Esophagus muscularis mucosa (tissue), 4 donors: ENCODE measurements around the gene KCNJ5. TPM values are rescaled to one million over a fixed set of nuclear protein-coding genes. Genes with fewer than 3 reads are reported as not detected.

Experiments used
- DNase-seq: peaks from one replicate; pipeline ENCODE4 v3.0.0-alpha.2; 2017; ENCODE audit errors: extremely low spot score
- H3K27ac ChIP-seq, 4 donors: fragments of 200-600 bp; sonication (generic); replicated peaks in 1 of 4; 1 replicate in 3 of 4; 2 replicates in 1 of 4; pipeline ENCODE4 v1.5.1; 2016 to 2019; ENCODE audit warnings: mild to moderate bottlenecking in 1 of 4
- H3K27me3 ChIP-seq, 4 donors: fragments of 200-600 bp; sonication (generic); one replicate each; pipeline versions ENCODE4 v1.5.1 to v1.6.0; 2016 to 2019
- H3K36me3 ChIP-seq, 4 donors: fragments of 200-600 bp; sonication (generic); one replicate each; pipeline ENCODE4 v1.5.1; 2016 to 2019
- H3K4me1 ChIP-seq, 4 donors: fragments of 200-600 bp; sonication (generic); one replicate each; pipeline ENCODE4 v1.5.1; 2016 to 2019
- H3K4me3 ChIP-seq, 4 donors: fragments of 200-600 bp; sonication (generic); 1 replicate in 2 of 4; 2 replicates in 2 of 4; pipeline ENCODE4 v1.5.1; 2016 to 2019; ENCODE audit warnings: mild to moderate bottlenecking in 4 of 4, moderate library complexity in 1 of 4
- H3K9me3 ChIP-seq, 4 donors: fragments of 200-600 bp; sonication (generic); 1 replicate in 3 of 4; 2 replicates in 1 of 4; pipeline ENCODE4 v1.5.1; 2016 to 2019
- CTCF ChIP-seq, 3 experiments: fragments of 200-600 bp in 2 of 3; fragments of 450-650 bp in 1 of 3; sonication (generic) in 2 of 3; IDR thresholded peaks; one replicate each; pipeline ENCODE4 v1.5.1; 2017 to 2019; ENCODE audit warnings: antibody characterized with exemption in 3 of 3, mild to moderate bottlenecking in 2 of 3, moderate library complexity in 1 of 3
- EP300 ChIP-seq: sonication (generic); formaldehyde crosslinking; IDR thresholded peaks from one replicate; pipeline ENCODE4 v1.6.1; 2017; ENCODE audit warnings: antibody characterized with exemption
- POLR2A ChIP-seq: fragments of 450-650 bp; IDR thresholded peaks from one replicate; pipeline ENCODE4 v1.6.1; 2017; ENCODE audit warnings: antibody characterized with exemption, moderate library complexity, mild to moderate bottlenecking, low read depth
- POLR2AphosphoS5 ChIP-seq, 2 donors: sonication (generic); formaldehyde crosslinking; IDR thresholded peaks; one replicate each; pipeline ENCODE4 v1.6.1; 2017; ENCODE audit warnings: antibody characterized with exemption in 2 of 2
- WGBS: methylation state at CpG from one replicate; pipeline ENCODE4 v1.1.5; 2018; 5-methylcytosine and 5-hydroxymethylcytosine counted together
- intact Hi-C: fragments of 100-400 bp; cut with DNase I; formaldehyde crosslinking; loops from one replicate; pipeline ENCODE4 v1.15.1; 2023
- total RNA-seq, 4 donors: library from RNA; depleted of rRNA; stranded (reverse); fragments of >200 nt; gene quantifications; one replicate each; pipeline versions ENCODE4 v1.1.0 to v1.2.1, GENCODE V29; 2016

KCNJ5 gene
- total RNA-seq: 1 to 10 TPM in 2 of 4 donors, under 1 TPM in 2; 0.80 to 3.8 (median 1.00) TPM

DNA sequence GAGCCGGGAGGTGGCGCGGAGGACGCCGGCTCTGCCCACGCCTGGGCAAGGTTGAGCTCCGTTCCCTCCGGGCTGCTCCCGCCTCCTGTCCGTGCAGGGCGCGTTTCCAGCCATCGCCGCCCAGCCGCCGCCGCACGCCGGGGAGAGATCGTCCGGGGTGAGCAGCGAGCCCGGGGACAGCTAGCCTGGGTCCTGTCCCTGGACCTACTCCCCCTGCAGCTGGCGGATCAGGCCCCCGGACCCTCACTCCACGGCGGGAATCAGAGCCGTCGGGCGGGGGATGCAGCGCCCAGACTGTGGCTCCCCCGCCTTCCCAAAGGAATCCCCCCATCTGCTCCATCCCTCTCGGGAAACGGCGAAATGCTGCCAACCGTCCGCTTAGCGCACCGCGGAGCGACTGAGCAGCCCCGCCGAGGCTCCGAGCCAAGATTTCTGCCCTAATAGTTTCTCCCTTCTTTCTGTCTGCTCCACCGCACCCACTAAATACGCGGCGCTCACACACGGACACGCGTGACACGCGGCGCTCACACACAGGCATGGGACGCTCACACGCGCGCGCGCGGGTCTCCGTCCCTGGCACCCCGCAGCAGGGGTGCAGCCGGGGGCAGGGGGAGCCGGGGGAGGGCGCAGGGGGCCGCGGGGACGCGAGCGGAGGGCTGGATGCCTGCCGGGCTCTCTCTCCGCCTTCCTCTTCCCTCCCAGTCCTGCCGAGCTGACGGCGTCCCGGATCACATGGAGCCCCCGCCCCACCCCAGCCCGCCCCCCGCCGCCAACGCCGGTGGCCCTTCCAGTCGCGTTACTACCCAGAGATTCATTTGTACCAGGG lies at the start of gene KCNJ5:
TSS of gene KCNJ5 (plus strand) at position 814 of the 826 bp plus-strand sequence. CDS start 19,918 bp downstream, outside the sequence.
- no peak within 1 kb of the TSS for H3K27ac ChIP-seq
- no peaks in the 10 kb centered on the region for H3K36me3 ChIP-seq
- intact Hi-C loops: no loop called here

GRCh38 chr11:128841461-128842072 lies 49.6 kb upstream of the KCNJ5 start:
- Histone ChIP-seq H3K27me3 (peaks cover 0 to 5% (median 0%) of the 10 kb centered on the region in 4 donors), H3K4me3 (no peak overlapping the region), H3K36me3 (no peaks in the 10 kb centered on the region), H3K27ac (no peak overlapping the region), H3K9me3 (no peaks in the 10 kb centered on the region), H3K4me1 (peaks cover 0 to 8% (median 3%) of the 10 kb centered on the region in 4 donors)
- intact Hi-C loops: no loop called here
- WGBS: 85% methylated on average over 7 of the region's 7 CpGs
- TF ChIP-seq POLR2A (no peak), CTCF (IDR thresholded peaks at IDR 0.05) (no peak), POLR2AphosphoS5 (IDR thresholded peaks at IDR 0.05) (no peak), EP300 (no peak)
- no peak for DNase-seq

More for the DNA sequence above, at the start of gene KCNJ5:
- Histone ChIP-seq H3K9me3 (no peaks in the 10 kb centered on the region), H3K4me3 (peak within 1 kb of the TSS; percentile 57 to 66 (median 58)), H3K4me1 (peaks cover 19 to 27% (median 20%) of the 10 kb centered on the region in 4 donors), H3K27me3 (peaks cover 0 to 54% (median 8%) of the 10 kb centered on the region in 4 donors)
- TF ChIP-seq POLR2A (no peak), POLR2AphosphoS5 (IDR thresholded peaks at IDR 0.05) (no peak), EP300 (no peak), CTCF (IDR thresholded peaks at IDR 0.05) (no peak)
- WGBS: under 1% methylated on average over 33 of the region's 85 CpGs
- DNase-seq: no peak

DNA sequence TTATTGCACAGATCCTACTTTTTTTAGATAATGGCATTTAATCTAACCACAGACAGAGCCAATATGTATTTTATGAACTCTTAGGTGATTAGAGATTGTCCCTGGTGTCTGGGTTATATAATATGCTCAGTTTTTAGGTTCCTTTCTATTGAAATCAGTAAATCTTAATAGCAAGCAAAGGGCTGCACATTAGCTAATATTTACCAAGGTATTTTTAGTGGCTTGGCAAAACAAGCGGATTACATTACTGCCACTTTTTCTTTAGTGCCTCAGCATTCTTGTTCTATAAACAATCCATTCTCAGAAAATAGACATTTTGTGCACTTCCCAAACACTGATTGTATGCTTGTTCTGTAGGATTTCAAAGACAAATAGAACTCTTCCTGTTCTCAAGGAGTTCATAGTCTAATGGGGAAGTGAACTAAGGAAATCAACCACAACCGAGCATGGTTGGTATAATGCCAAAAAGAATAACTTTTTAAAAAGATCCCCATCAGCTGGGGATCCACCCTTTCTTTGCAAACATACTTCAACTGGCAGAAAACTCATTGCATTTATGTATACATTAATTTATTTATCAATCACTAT lies 47.9 kb upstream of the KCNJ5 start:
- TF ChIP-seq CTCF (IDR thresholded peaks at IDR 0.05) (no peak), POLR2AphosphoS5 (IDR thresholded peaks at IDR 0.05) (no peak), EP300 (no peak), POLR2A (no peak)
- Histone ChIP-seq H3K4me1 (no peaks in the 10 kb centered on the region), H3K27me3 (peaks cover 0 to 5% (median 0%) of the 10 kb centered on the region in 4 donors), H3K27ac (no peak overlapping the region), H3K4me3 (no peak overlapping the region), H3K9me3 (no peaks in the 10 kb centered on the region), H3K36me3 (no peaks in the 10 kb centered on the region)
- intact Hi-C loops: no loop called here
- 80% methylated on average over 2 of the region's 2 CpGs for WGBS
- DNase-seq: no peak

GRCh38 chr11:128845334-128845780 lies 45.8 kb upstream of the KCNJ5 start:
- DNase-seq: no peak
- intact Hi-C loops: no loop called here
- no peaks in the 10 kb centered on the region for H3K4me1 ChIP-seq
- TF ChIP-seq EP300: no peak
- no peak for TF ChIP-seq CTCF (IDR thresholded peaks at IDR 0.05)
- no peak for TF ChIP-seq POLR2A
- TF ChIP-seq POLR2AphosphoS5 (IDR thresholded peaks at IDR 0.05): no peak
- no peak overlapping the region for H3K4me3 ChIP-seq
- H3K27ac ChIP-seq: no peak overlapping the region
- WGBS: 82% methylated on average over 2 of the region's 2 CpGs
- no peaks in the 10 kb centered on the region for H3K36me3 ChIP-seq
- H3K9me3 ChIP-seq: no peaks in the 10 kb centered on the region
- H3K27me3 ChIP-seq: peaks cover 0 to 5% (median 0%) of the 10 kb centered on the region in 4 donors
